ENCODE measurements around the gene DAB2IP.

Gene DAB2IP

DNA sequence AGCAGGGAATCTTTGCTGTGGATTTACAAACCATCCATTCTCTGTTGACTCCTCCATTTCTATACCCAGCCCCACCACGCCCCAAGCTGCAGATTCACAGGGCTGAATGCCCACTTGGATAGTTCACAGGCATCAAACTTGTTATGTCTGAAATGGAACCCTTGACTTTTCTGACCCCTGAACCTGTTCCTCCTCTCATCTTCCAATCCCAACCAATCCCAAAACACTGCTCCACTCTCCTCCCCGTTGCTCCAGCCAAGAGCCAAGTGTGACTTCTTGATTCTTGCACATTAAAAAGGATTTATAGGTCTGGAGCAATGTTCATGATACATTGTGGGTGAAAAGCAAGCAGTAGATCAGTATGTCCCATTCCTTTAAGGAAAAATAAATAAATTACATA, 145.6 kb downstream of the DAB2IP start (continued):
- TF ChIP-seq, protein P1, sequence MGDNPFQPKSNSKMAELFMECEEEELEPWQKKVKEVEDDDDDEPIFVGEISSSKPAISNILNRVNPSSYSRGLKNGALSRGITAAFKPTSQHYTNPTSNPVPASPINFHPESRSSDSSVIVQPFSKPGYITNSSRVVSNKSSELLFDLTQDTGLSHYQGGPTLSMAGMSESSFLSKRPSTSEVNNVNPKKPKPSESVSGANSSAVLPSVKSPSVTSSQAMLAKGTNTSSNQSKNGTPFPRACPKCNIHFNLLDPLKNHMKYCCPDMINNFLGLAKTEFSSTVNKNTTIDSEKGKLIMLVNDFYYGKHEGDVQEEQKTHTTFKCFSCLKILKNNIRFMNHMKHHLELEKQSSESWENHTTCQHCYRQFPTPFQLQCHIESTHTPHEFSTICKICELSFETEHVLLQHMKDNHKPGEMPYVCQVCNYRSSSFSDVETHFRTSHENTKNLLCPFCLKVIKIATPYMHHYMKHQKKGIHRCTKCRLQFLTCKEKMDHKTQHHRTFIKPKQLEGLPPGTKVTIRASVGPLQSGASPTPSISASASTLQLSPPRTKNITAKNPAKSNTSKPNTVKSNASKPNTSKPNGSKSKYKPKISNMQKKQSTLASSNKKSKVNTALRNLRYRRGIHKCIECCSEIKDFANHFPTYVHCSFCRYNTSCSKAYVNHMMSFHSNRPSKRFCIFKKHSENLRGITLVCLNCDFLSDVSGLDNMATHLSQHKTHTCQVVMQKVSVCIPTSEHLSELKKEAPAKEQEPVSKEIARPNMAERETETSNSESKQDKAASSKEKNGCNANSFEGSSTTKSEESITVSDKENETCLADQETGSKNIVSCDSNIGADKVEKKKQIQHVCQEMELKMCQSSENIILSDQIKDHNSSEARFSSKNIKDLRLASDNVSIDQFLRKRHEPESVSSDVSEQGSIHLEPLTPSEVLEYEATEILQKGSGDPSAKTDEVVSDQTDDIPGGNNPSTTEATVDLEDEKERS (tag by site-specific recombination; IDR thresholded peaks at IDR 0.05): no peak
- TF ChIP-seq ZNF555 (tag by site-specific recombination; conservative IDR thresholded peaks at IDR 0.05) (no peak), PRDM1 (tag by site-specific recombination; IDR thresholded peaks at IDR 0.05) (no peak), ZNF571 (tag by site-specific recombination; IDR thresholded peaks at IDR 0.05) (no peak), ZNF548 (tag by site-specific recombination; IDR thresholded peaks at IDR 0.05) (no peak)

- Histone ChIP-seq H3K4me1 (ENCODE audit: control insufficient read depth, insufficient read depth, low read length) (no peaks in the 10 kb centered on the region), H3K9me3 (ENCODE audit: control insufficient read depth, insufficient read depth, low read depth, low read length) (no peaks in the 10 kb centered on the region), H3K36me3 (ENCODE audit: control insufficient read depth in 2 of 2, insufficient read depth in 1 of 2, low read length in 2 of 2) (no peaks in the 10 kb centered on the region), H3K4me3 (ENCODE audit: low read depth, low read length) (no peak overlapping the region), H3K27ac (ENCODE audit: extremely low read depth, low read depth, low read length) (no peak overlapping the region)
- ChIA-PET CTCF (no interaction called here), POLR2A (no interaction called here)
- TF ChIP-seq YY1 (tag by site-specific recombination; IDR thresholded peaks at IDR 0.05): no peak
- no peak for TF ChIP-seq ZNF600 (tag by site-specific recombination; IDR thresholded peaks at IDR 0.05)
- no peak for TF ChIP-seq SCRT2 (tag by site-specific recombination; IDR thresholded peaks at IDR 0.05)
- TF ChIP-seq ZBTB44 (tag by site-specific recombination; IDR thresholded peaks at IDR 0.05): no peak
- no peak for TF ChIP-seq ZFP41 (tag by site-specific recombination; IDR thresholded peaks at IDR 0.05; ENCODE audit: borderline replicate concordance)
- TF ChIP-seq ZNF248 (tag by site-specific recombination; IDR thresholded peaks at IDR 0.05): no peak
- no peak for TF ChIP-seq HOXD13 (CRISPR knock-in tag; IDR thresholded peaks at IDR 0.05; ENCODE audit: borderline replicate concordance)
- no peak for TF ChIP-seq ZBTB17 (tag by site-specific recombination; IDR thresholded peaks at IDR 0.05)
- no peak for TF ChIP-seq ZNF221 (tag by site-specific recombination; IDR thresholded peaks at IDR 0.05; ENCODE audit: borderline replicate concordance)
- TF ChIP-seq KLF7 (tag by site-specific recombination; IDR thresholded peaks at IDR 0.05; ENCODE audit: borderline replicate concordance): no peak
These were observed 147.5 kb downstream of the DAB2IP start for GRCh38 chr9:121798941-121799340.

- ChIA-PET POLR2A (no interaction called here), CTCF (interaction anchor here (0.6 kb wide), 1 partner anchor 48 kb away, joined by 7 read pairs; no protein-coding TSS in a partner anchor)
- no peaks in the 10 kb centered on the region for H3K36me3 ChIP-seq (ENCODE audit: control insufficient read depth in 2 of 2, insufficient read depth in 1 of 2, low read length in 2 of 2)
- H3K9me3 ChIP-seq (ENCODE audit: control insufficient read depth, insufficient read depth, low read depth, low read length): no peaks in the 10 kb centered on the region
- H3K4me1 ChIP-seq (ENCODE audit: control insufficient read depth, insufficient read depth, low read length): no peaks in the 10 kb centered on the region
- H3K4me3 ChIP-seq (ENCODE audit: low read depth, low read length): no peak overlapping the region
- no peak overlapping the region for H3K27ac ChIP-seq (ENCODE audit: extremely low read depth, low read depth, low read length)
- TF ChIP-seq GLIS1 (tag by site-specific recombination; IDR thresholded peaks at IDR 0.05) (no peak), ZNF184 (tag by site-specific recombination; IDR thresholded peaks at IDR 0.05) (no peak), ZFP37 (tag by site-specific recombination; IDR thresholded peaks at IDR 0.05) (no peak), SP2 (tag by site-specific recombination; IDR thresholded peaks at IDR 0.05) (no peak), KLF10 (tag by site-specific recombination; IDR thresholded peaks at IDR 0.05) (no peak), ZNF366 (tag by site-specific recombination; conservative IDR thresholded peaks at IDR 0.05) (no peak)
- TF ChIP-seq, protein P2, sequence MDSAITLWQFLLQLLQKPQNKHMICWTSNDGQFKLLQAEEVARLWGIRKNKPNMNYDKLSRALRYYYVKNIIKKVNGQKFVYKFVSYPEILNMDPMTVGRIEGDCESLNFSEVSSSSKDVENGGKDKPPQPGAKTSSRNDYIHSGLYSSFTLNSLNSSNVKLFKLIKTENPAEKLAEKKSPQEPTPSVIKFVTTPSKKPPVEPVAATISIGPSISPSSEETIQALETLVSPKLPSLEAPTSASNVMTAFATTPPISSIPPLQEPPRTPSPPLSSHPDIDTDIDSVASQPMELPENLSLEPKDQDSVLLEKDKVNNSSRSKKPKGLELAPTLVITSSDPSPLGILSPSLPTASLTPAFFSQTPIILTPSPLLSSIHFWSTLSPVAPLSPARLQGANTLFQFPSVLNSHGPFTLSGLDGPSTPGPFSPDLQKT (IDR thresholded peaks at IDR 0.05; ENCODE audit: borderline replicate concordance, low read depth, low read length): no peak
- TF ChIP-seq, protein P3, sequence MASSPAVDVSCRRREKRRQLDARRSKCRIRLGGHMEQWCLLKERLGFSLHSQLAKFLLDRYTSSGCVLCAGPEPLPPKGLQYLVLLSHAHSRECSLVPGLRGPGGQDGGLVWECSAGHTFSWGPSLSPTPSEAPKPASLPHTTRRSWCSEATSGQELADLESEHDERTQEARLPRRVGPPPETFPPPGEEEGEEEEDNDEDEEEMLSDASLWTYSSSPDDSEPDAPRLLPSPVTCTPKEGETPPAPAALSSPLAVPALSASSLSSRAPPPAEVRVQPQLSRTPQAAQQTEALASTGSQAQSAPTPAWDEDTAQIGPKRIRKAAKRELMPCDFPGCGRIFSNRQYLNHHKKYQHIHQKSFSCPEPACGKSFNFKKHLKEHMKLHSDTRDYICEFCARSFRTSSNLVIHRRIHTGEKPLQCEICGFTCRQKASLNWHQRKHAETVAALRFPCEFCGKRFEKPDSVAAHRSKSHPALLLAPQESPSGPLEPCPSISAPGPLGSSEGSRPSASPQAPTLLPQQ (tag by site-specific recombination; IDR thresholded peaks at IDR 0.05): no peak
- TF ChIP-seq, protein P4, sequence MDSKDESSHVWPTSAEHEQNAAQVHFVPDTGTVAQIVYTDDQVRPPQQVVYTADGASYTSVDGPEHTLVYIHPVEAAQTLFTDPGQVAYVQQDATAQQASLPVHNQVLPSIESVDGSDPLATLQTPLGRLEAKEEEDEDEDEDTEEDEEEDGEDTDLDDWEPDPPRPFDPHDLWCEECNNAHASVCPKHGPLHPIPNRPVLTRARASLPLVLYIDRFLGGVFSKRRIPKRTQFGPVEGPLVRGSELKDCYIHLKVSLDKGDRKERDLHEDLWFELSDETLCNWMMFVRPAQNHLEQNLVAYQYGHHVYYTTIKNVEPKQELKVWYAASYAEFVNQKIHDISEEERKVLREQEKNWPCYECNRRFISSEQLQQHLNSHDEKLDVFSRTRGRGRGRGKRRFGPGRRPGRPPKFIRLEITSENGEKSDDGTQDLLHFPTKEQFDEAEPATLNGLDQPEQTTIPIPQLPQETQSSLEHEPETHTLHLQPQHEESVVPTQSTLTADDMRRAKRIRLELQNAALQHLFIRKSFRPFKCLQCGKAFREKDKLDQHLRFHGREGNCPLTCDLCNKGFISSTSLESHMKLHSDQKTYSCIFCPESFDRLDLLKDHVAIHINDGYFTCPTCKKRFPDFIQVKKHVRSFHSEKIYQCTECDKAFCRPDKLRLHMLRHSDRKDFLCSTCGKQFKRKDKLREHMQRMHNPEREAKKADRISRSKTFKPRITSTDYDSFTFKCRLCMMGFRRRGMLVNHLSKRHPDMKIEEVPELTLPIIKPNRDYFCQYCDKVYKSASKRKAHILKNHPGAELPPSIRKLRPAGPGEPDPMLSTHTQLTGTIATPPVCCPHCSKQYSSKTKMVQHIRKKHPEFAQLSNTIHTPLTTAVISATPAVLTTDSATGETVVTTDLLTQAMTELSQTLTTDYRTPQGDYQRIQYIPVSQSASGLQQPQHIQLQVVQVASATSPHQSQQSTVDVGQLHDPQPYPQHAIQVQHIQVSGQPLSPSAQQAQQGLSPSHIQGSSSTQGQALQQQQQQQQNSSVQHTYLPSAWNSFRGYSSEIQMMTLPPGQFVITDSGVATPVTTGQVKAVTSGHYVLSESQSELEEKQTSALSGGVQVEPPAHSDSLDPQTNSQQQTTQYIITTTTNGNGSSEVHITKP (tag by site-specific recombination; IDR thresholded peaks at IDR 0.05): no peak
These were observed 148.9 kb downstream of the DAB2IP start for GRCh38 chr9:121800376-121800775.
